HepG2 (cell line): ENCODE measurements around the gene SH2D7. TPM values are rescaled to one million over a fixed set of nuclear protein-coding genes. Genes with fewer than 3 reads are reported as not detected.

ENCODE experiments used
- ATAC-seq: fragments of 200-7000 bp; cut with Tn5 transposase; 3 replicates; pipeline ENCODE4 v1.9.1; 2020; ENCODE audit warnings: mild to moderate bottlenecking, moderate library complexity
- BruUV-seq: library from RNA; stranded (reverse); fragments of 400-500 nt; replicated peaks from 2 replicates; lab custom pipeline; 2021; lab: Mats Ljungman, UMichigan
- CTCF ChIA-PET: fragments of 300-600 bp; formaldehyde crosslinking; extraction: SDS; loops from one replicate; lab custom pipeline; 2021; ENCODE audit warnings: low total read pairs, inconsistent platforms, low intra/inter-chr PET ratio; lab: Yijun Ruan, JAX
- POLR2A ChIA-PET: fragments of 350-600 bp; sonication (Branson Sonifier 250); formaldehyde crosslinking; loops from one replicate; lab custom pipeline; 2020; ENCODE audit warnings: antibody characterized with exemption, inconsistent platforms; lab: Yijun Ruan, JAX
- DNase-seq: peaks from one replicate; pipeline ENCODE4 v3.0.0-alpha.2; 2015; ENCODE audit warnings: low spot score
- FAIRE-seq: peaks from 3 replicates; lab custom pipeline; 2011; peaks lifted over from hg19 to GRCh38; lab: Jason Lieb, UNC
- H2AFZ ChIP-seq: one replicate; pipeline ENCODE4 v1.6.1; 2011; ENCODE audit warnings: low read length, inconsistent platforms
- H3K27ac ChIP-seq: fragments of 300-600 bp; 3 replicates; pipeline ENCODE4 v1.8.0; 2011; ENCODE audit warnings: mixed run types, mild to moderate bottlenecking, mixed read lengths, low read length, inconsistent platforms; ENCODE audit not compliant: insufficient read depth; ENCODE audit errors: extremely low read length
- H3K27me3 ChIP-seq, 2 experiments: fragments of 200-600 bp in 1 of 2; 2 replicates in 1 of 2; 3 replicates in 1 of 2; pipeline versions ENCODE4 v1.6.0 to v1.8.0; 2011; ENCODE audit warnings: low read length in 2 of 2, mild to moderate bottlenecking in 2 of 2, moderate library complexity in 2 of 2, inconsistent platforms in 1 of 2; ENCODE audit not compliant: insufficient read depth in 2 of 2, control insufficient read depth in 1 of 2
- H3K36me3 ChIP-seq, 2 experiments: fragments of 200-600 bp in 1 of 2; replicated peaks in 1 of 2; 2 replicates in 1 of 2; 3 replicates in 1 of 2; pipeline versions ENCODE4 v1.5.1 to v1.8.0; 2011; ENCODE audit warnings: low read length in 2 of 2, inconsistent platforms in 1 of 2; ENCODE audit not compliant: insufficient read depth in 2 of 2, control insufficient read depth in 1 of 2
- H3K4me1 ChIP-seq: 2 replicates; pipeline ENCODE4 v1.5.1; 2012; ENCODE audit warnings: low read length, inconsistent platforms; ENCODE audit not compliant: insufficient read depth
- H3K4me2 ChIP-seq: 2 replicates; pipeline ENCODE4 v1.6.0; 2011; ENCODE audit warnings: low read depth, low read length, inconsistent platforms
- H3K4me3 ChIP-seq, 3 experiments: fragments of 200-600 bp in 1 of 3; sonication (generic), shearing (Covaris generic) in 1 of 3; replicated peaks in 1 of 3; 2 replicates each; pipeline ENCODE4 v1.5.1; 2011 to 2016; ENCODE audit warnings: low read length in 3 of 3, inconsistent platforms in 2 of 3, low read depth in 2 of 3, mild to moderate bottlenecking in 2 of 3, control low read depth in 1 of 3, mixed read lengths in 1 of 3; ENCODE audit not compliant: insufficient read depth in 1 of 3
- H3K79me2 ChIP-seq: one replicate; pipeline ENCODE4 v1.6.1; 2011; ENCODE audit warnings: low read length, inconsistent platforms; ENCODE audit not compliant: insufficient read depth
- H3K9ac ChIP-seq: 2 replicates; pipeline ENCODE4 v1.6.0; 2011; ENCODE audit warnings: mild to moderate bottlenecking, low read depth, low read length, inconsistent platforms; ENCODE audit not compliant: insufficient read depth
- H3K9me3 ChIP-seq: 2 replicates; pipeline ENCODE4 v1.5.1; 2012; ENCODE audit warnings: mild to moderate bottlenecking, low read length
- H4K20me1 ChIP-seq: 2 replicates; pipeline ENCODE4 v1.6.0; 2011; ENCODE audit warnings: inconsistent platforms, mild to moderate bottlenecking, low read length, moderate library complexity; ENCODE audit not compliant: insufficient read depth
- AKAP8 ChIP-seq: sonication (generic); formaldehyde crosslinking; IDR thresholded peaks from 2 replicates; pipeline ENCODE4 v1.5.1; 2020; ENCODE audit warnings: mild to moderate bottlenecking, missing genetic modification reagents
- BCL6 ChIP-seq: IDR thresholded peaks from 2 replicates; pipeline ENCODE4 v1.6.1; 2016; ENCODE audit warnings: missing genetic modification reagents, missing compliant biosample characterization
- CEBPG ChIP-seq: IDR thresholded peaks from 2 replicates; pipeline ENCODE4 v1.6.1; 2016
- ISL2 ChIP-seq: sonication (generic); formaldehyde crosslinking; IDR thresholded peaks from 2 replicates; pipeline ENCODE4 v1.5.0; 2020; ENCODE audit warnings: missing genetic modification reagents
- MIXL1 ChIP-seq: IDR thresholded peaks from 2 replicates; pipeline ENCODE4 v1.6.1; 2016
- MXI1 ChIP-seq: IDR thresholded peaks from 3 replicates; pipeline ENCODE4 v1.6.1; 2012; ENCODE audit warnings: low read depth, low read length, inconsistent platforms, borderline replicate concordance
- NFKBIZ ChIP-seq: IDR thresholded peaks from 2 replicates; pipeline ENCODE4 v1.6.1; 2018; ENCODE audit warnings: missing genetic modification reagents, missing compliant biosample characterization
- POLR2G ChIP-seq: fragments of 200-400 bp; formaldehyde crosslinking; IDR thresholded peaks from 2 replicates; pipeline ENCODE4 v1.6.1; 2018; ENCODE audit warnings: mild to moderate bottlenecking, low read depth, low read length, moderate library complexity
- PTBP1 ChIP-seq: fragments of 200-400 bp; formaldehyde crosslinking; IDR thresholded peaks from 2 replicates; pipeline ENCODE4 v1.6.1; 2018; ENCODE audit warnings: low read length, low read depth; ENCODE audit not compliant: poor library complexity, severe bottlenecking
- ZNF224 ChIP-seq: sonication (generic); formaldehyde crosslinking; IDR thresholded peaks from 2 replicates; pipeline ENCODE4 v1.5.0; 2020; ENCODE audit warnings: mild to moderate bottlenecking, missing genetic modification reagents
- ZNF737 ChIP-seq: sonication (generic); formaldehyde crosslinking; IDR thresholded peaks from 2 replicates; pipeline ENCODE4 v1.5.0; 2020; ENCODE audit warnings: missing genetic modification reagents, mild to moderate bottlenecking, borderline replicate concordance
- ZSCAN9 ChIP-seq: IDR thresholded peaks from 2 replicates; pipeline ENCODE4 v1.6.1; 2016; ENCODE audit warnings: borderline replicate concordance
- WGBS: methylation state at CpG from one replicate; pipeline ENCODE4 v1.1.6; 2017; ENCODE audit warnings: low lambda C conversion rate; 5-methylcytosine and 5-hydroxymethylcytosine counted together
- in situ Hi-C: cut with HindIII; loops from 2 replicates; pipeline ENCODE4 v1.10.0; 2017; ENCODE audit warnings: low pct_unique_long_range_greater_than_20kb; ENCODE audit not compliant: extremely low pct_ligation_motif_present
- intact Hi-C: fragments of 100-400 bp; cut with micrococcal nuclease; formaldehyde crosslinking; loops from one replicate; pipeline ENCODE4 v1.10.0; 2022; ENCODE audit not compliant: unreplicated experiment
- polyA plus RNA-seq, 8 experiments: library from polyadenylated mRNA; depleted of rRNA in 3 of 8; stranded (reverse) in 7 of 8; unstranded in 1 of 8; fragments of >200 nt; fragmentation: Illumina TruSeq in 4 of 8; extraction: Trizol in 4 of 8; gene quantifications; 2 replicates each; pipeline versions ENCODE4 v1.2.1 to v1.2.3, GENCODE V29; 2011 to 2016; ENCODE audit warnings: low read depth in 4 of 8, missing spikeins in 1 of 8, mixed read lengths in 1 of 8; ENCODE audit not compliant: insufficient read depth in 1 of 8
- total RNA-seq, 5 experiments: library from RNA; depleted of rRNA; stranded (reverse); fragments of >200 nt; fragmentation: Illumina TruSeq; extraction: Trizol; gene quantifications; 2 replicates each; pipeline ENCODE4 v1.2.3, GENCODE V29; 2016; ENCODE audit warnings: low read depth in 1 of 5
- TF ChIP-seq, protein P1 (sequence below): sonication (generic); formaldehyde crosslinking; IDR thresholded peaks from 2 replicates; pipeline ENCODE4 v1.4.0; 2020; ENCODE audit warnings: missing genetic modification reagents
- TF ChIP-seq, protein P2 (sequence below): sonication (generic); formaldehyde crosslinking; IDR thresholded peaks from 2 replicates; pipeline ENCODE4 v1.5.0; 2020; ENCODE audit warnings: missing genetic modification reagents
- TF ChIP-seq, protein P3 (sequence below): IDR thresholded peaks from 2 replicates; pipeline ENCODE4 v1.6.1; 2016; ENCODE audit warnings: missing biosample characterization, missing genetic modification reagents, low read depth
- TF ChIP-seq, protein P4 (sequence below): sonication (generic); formaldehyde crosslinking; IDR thresholded peaks from 2 replicates; pipeline ENCODE4 v1.4.0; 2020; ENCODE audit warnings: mild to moderate bottlenecking, missing genetic modification reagents, borderline replicate concordance
- TF ChIP-seq, protein P5 (sequence below): sonication (generic); formaldehyde crosslinking; IDR thresholded peaks from 2 replicates; pipeline ENCODE4 v1.9.0; 2022; ENCODE audit warnings: missing genetic modification reagents, mild to moderate bottlenecking, borderline replicate concordance

The SH2D7 gene
- total and polyA plus RNA-seq, 2 of the 13 experiments (the other 11 are each of a cell fraction or from before 2014, with no cell fraction given) = not detected

DNA sequence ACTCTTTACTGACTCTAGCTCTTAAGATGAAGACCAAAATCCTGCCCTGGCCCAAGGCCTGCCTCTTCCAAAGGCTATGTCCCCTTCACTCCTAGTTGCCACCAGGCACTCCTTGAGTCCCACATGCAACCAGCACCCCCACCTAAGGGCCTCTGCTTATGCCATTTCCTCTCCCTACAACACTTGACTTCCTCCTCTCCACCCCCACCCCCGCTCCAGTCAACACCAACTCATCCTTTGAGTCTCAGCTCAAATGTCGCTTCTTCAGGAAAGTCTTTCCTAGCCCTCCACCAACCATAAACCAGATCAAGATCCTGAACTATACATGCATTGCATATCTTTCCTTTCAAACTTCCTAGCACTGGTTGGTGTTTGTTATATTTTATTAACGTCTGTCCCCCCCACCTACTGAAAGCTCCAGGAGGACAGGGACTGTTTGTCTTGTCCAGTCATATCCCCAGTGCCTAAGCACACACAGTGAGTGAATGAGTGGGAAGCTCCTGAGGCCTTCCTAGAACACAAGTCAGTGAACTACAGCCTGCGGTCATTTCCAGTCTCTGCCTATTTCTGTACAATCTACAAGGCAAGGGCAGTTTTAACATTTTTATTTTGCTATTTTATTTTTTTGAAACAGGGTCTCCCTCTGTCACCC lies 22.2 kb upstream of the SH2D7 start (continued):
- TF ChIP-seq, protein P1, sequence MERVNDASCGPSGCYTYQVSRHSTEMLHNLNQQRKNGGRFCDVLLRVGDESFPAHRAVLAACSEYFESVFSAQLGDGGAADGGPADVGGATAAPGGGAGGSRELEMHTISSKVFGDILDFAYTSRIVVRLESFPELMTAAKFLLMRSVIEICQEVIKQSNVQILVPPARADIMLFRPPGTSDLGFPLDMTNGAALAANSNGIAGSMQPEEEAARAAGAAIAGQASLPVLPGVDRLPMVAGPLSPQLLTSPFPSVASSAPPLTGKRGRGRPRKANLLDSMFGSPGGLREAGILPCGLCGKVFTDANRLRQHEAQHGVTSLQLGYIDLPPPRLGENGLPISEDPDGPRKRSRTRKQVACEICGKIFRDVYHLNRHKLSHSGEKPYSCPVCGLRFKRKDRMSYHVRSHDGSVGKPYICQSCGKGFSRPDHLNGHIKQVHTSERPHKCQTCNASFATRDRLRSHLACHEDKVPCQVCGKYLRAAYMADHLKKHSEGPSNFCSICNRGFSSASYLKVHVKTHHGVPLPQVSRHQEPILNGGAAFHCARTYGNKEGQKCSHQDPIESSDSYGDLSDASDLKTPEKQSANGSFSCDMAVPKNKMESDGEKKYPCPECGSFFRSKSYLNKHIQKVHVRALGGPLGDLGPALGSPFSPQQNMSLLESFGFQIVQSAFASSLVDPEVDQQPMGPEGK (CRISPR knock-in tag) = 0 out of 2 replicates have a peak, but pooled peaks have one; percentile 30
- TF ChIP-seq AKAP8 (no peak), NFKBIZ (CRISPR knock-in tag) (no peak), PTBP1 (no peak), CEBPG (CRISPR knock-in tag) (no peak)
- TF ChIP-seq, protein P2, sequence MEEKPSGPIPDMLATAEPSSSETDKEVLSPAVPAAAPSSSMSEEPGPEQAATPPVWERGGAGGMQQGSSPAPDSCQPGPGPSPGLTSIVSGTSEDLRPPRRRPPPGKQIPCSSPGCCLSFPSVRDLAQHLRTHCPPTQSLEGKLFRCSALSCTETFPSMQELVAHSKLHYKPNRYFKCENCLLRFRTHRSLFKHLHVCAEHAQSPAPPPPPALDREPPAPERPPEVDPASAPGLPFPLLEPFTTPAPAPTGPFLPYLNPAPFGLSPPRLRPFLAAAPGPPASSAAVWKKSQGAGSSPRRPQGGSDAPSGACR (CRISPR knock-in tag) = no peak

DNA sequence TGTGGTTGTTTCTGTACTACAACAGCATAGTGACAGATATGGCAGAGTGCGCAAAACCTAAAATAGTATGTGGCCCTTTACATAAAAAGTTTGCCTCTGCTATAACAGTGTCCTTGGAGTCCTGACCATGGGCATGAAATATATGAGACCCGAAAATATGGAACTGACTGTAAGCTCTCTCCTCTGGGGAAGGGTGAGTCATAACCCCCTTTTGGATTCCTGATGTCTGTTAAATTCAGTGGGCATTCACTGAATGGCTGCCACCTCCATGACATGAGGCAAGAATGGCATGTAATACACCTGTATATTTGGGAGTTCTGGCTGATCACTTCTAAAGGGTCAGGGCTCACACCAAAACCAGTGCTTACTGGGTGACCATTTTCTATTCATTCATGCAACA lies 21.0 kb upstream of the SH2D7 start:
- POLR2A ChIA-PET = no interaction called here
- Histone ChIP-seq H3K36me3 (no peaks in the 10 kb centered on the region), H2AFZ (no peak overlapping the region), H4K20me1 (no peaks in the 10 kb centered on the region), H3K27me3 (no peaks in the 10 kb centered on the region), H3K79me2 (peaks cover 61% of the 10 kb centered on the region), H3K4me1 (peaks cover 100% of the 10 kb centered on the region), H3K4me3 (no peak overlapping the region), H3K4me2 (no peak overlapping the region), H3K9me3 (no peaks in the 10 kb centered on the region), H3K9ac (no peak overlapping the region), H3K27ac (no peak overlapping the region)
- WGBS = 98% methylated on average over 2 of the region's 2 CpGs
- DNase-seq (no peak), ATAC-seq (no peak), FAIRE-seq (no peak)
- no TSS peak for BruUV-seq
- in situ Hi-C loops = no loop called here
- CTCF ChIA-PET = no interaction called here
- intact Hi-C loops = no loop called here
- TF ChIP-seq, protein P3, sequence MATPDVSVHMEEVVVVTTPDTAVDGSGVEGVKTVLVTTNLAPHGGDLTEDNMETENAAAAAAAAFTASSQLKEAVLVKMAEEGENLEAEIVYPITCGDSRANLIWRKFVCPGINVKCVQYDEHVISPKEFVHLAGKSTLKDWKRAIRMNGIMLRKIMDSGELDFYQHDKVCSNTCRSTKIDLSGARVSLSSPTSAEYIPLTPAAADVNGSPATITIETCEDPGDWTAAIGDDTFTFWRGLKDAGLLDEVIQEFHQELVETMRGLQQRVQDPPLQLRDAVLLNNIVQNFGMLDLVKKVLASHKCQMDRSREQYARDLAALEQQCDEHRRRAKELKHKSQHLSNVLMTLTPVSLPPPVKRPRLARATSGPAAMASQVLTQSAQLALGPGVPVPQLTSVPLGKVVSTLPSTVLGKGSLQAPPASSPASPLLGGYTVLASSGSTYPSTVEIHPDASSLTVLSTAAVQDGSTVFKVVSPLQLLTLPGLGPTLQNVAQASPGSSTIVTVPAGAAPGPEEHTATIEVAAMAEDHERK (CRISPR knock-in tag) = no peak
- TF ChIP-seq MIXL1 = no peak
- TF ChIP-seq MXI1 = no peak
- TF ChIP-seq BCL6 (CRISPR knock-in tag) = no peak
- no peak for TF ChIP-seq ZSCAN9 (CRISPR knock-in tag)
- TF ChIP-seq, protein P4, sequence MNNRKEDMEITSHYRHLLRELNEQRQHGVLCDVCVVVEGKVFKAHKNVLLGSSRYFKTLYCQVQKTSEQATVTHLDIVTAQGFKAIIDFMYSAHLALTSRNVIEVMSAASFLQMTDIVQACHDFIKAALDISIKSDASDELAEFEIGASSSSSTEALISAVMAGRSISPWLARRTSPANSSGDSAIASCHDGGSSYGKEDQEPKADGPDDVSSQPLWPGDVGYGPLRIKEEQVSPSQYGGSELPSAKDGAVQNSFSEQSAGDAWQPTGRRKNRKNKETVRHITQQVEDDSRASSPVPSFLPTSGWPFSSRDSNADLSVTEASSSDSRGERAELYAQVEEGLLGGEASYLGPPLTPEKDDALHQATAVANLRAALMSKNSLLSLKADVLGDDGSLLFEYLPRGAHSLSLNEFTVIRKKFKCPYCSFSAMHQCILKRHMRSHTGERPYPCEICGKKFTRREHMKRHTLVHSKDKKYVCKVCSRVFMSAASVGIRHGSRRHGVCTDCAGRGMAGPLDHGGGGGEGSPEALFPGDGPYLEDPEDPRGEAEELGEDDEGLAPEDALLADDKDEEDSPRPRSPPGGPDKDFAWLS (CRISPR knock-in tag) = no peak
- TF ChIP-seq ZNF737 = no peak
- TF ChIP-seq ZNF224 (CRISPR knock-in tag) = no peak
- no peak for TF ChIP-seq ISL2 (CRISPR knock-in tag)
- TF ChIP-seq, protein P5, sequence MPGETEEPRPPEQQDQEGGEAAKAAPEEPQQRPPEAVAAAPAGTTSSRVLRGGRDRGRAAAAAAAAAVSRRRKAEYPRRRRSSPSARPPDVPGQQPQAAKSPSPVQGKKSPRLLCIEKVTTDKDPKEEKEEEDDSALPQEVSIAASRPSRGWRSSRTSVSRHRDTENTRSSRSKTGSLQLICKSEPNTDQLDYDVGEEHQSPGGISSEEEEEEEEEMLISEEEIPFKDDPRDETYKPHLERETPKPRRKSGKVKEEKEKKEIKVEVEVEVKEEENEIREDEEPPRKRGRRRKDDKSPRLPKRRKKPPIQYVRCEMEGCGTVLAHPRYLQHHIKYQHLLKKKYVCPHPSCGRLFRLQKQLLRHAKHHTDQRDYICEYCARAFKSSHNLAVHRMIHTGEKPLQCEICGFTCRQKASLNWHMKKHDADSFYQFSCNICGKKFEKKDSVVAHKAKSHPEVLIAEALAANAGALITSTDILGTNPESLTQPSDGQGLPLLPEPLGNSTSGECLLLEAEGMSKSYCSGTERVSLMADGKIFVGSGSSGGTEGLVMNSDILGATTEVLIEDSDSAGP (CRISPR knock-in tag) = no peak
- no peak for TF ChIP-seq POLR2G
